ENCODE results near the gene NQO2.

The NQO2 gene

GRCh38 chr6:2990248-2990931, 9.3 kb upstream of the NQO2 start:
- TF ChIP-seq SIN3A (IDR thresholded peaks at IDR 0.05; ENCODE audit: borderline replicate concordance, insufficient read depth, low read length) (no peak), TAF1 (IDR thresholded peaks at IDR 0.05; ENCODE audit: borderline replicate concordance, insufficient read depth, low read length) (no peak), FOXP2 (optimal IDR thresholded peaks at IDR 0.05; ENCODE audit: borderline replicate concordance, extremely low read depth, extremely low read length, insufficient read depth) (no peak), POLR2AphosphoS5 (IDR thresholded peaks at IDR 0.05; ENCODE audit: low read depth, low read length) (no peak)
- TF ChIP-seq, protein P1, sequence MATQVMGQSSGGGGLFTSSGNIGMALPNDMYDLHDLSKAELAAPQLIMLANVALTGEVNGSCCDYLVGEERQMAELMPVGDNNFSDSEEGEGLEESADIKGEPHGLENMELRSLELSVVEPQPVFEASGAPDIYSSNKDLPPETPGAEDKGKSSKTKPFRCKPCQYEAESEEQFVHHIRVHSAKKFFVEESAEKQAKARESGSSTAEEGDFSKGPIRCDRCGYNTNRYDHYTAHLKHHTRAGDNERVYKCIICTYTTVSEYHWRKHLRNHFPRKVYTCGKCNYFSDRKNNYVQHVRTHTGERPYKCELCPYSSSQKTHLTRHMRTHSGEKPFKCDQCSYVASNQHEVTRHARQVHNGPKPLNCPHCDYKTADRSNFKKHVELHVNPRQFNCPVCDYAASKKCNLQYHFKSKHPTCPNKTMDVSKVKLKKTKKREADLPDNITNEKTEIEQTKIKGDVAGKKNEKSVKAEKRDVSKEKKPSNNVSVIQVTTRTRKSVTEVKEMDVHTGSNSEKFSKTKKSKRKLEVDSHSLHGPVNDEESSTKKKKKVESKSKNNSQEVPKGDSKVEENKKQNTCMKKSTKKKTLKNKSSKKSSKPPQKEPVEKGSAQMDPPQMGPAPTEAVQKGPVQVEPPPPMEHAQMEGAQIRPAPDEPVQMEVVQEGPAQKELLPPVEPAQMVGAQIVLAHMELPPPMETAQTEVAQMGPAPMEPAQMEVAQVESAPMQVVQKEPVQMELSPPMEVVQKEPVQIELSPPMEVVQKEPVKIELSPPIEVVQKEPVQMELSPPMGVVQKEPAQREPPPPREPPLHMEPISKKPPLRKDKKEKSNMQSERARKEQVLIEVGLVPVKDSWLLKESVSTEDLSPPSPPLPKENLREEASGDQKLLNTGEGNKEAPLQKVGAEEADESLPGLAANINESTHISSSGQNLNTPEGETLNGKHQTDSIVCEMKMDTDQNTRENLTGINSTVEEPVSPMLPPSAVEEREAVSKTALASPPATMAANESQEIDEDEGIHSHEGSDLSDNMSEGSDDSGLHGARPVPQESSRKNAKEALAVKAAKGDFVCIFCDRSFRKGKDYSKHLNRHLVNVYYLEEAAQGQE (IDR thresholded peaks at IDR 0.05; ENCODE audit: insufficient read depth in 1 of 2, low read depth in 2 of 2, low read length in 2 of 2) = no peak

DNA sequence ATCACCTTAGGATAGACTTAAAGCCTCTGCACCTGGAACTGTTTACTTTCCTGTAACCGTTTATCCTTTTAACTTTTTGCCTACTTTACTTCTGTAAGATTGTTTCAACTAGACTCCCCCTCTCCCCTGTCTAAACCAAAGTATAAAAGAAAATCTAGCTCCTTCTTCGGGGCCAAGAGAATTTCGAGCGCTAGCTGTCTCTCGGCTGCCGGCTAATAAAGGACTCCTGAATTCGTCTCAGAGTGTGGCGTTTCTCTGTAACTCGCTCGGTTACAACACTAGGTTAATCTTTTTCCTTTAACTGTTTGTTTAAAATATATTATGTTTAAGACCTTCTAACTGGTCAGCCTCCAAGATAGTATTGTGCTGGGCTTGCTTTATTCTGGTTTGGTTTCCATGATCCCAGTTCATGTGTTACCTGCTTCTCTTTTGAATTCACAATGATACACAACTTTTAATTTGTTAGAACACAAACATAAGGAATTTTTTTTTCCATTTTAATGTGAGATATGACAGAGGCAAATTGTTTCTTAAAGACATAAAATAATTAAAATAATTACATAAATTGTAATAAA, 8.7 kb upstream of the NQO2 start:
- TF ChIP-seq SIN3A (IDR thresholded peaks at IDR 0.05; ENCODE audit: borderline replicate concordance, insufficient read depth, low read length) (no peak), TAF1 (IDR thresholded peaks at IDR 0.05; ENCODE audit: borderline replicate concordance, insufficient read depth, low read length) (no peak), POLR2AphosphoS5 (IDR thresholded peaks at IDR 0.05; ENCODE audit: low read depth, low read length) (no peak), FOXP2 (optimal IDR thresholded peaks at IDR 0.05; ENCODE audit: borderline replicate concordance, extremely low read depth, extremely low read length, insufficient read depth) (no peak)
- TF ChIP-seq, protein P1 (IDR thresholded peaks at IDR 0.05; ENCODE audit: insufficient read depth in 1 of 2, low read depth in 2 of 2, low read length in 2 of 2) = no peak

DNA sequence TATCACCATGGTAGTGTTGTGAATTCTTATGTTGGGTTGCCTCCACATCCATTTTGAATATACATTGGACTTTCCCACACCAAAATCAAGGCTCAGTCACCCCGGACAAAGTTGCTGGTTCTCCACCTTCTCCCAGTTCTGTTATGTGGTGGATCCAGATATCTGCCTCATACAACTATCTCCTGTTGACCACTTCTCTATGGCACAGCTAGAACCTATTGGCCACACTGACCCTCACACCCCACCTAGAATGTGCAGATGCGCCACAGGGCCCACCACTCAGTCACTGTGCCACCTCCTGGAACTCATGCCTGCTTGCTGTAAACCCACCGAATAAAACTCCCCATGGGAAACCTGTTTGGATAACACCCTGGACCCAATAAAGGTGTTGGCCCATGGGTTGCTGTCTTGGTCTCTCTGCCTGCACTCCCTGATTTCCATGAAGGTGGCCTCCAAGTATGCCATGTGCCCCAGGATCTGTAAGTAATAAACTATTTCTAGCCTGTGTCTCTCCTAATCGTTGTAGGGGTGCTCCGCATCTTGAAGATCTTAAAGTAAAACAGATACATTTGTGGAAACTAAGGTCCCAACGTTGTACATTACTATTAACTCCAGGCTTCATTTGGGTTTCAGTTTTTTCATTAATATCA, 7.2 kb upstream of the NQO2 start:
- no peak for TF ChIP-seq TAF1 (IDR thresholded peaks at IDR 0.05; ENCODE audit: borderline replicate concordance, insufficient read depth, low read length)
- no peak for TF ChIP-seq FOXP2 (optimal IDR thresholded peaks at IDR 0.05; ENCODE audit: borderline replicate concordance, extremely low read depth, extremely low read length, insufficient read depth)
- TF ChIP-seq POLR2AphosphoS5 (IDR thresholded peaks at IDR 0.05; ENCODE audit: low read depth, low read length) = no peak
- TF ChIP-seq SIN3A (IDR thresholded peaks at IDR 0.05; ENCODE audit: borderline replicate concordance, insufficient read depth, low read length) = no peak
- TF ChIP-seq, protein P1 (IDR thresholded peaks at IDR 0.05; ENCODE audit: insufficient read depth in 1 of 2, low read depth in 2 of 2, low read length in 2 of 2) = no peak

- TF ChIP-seq SIN3A (IDR thresholded peaks at IDR 0.05; ENCODE audit: borderline replicate concordance, insufficient read depth, low read length) = no peak
- TF ChIP-seq FOXP2 (optimal IDR thresholded peaks at IDR 0.05; ENCODE audit: borderline replicate concordance, extremely low read depth, extremely low read length, insufficient read depth) = no peak
- TF ChIP-seq, protein P1 (IDR thresholded peaks at IDR 0.05; ENCODE audit: insufficient read depth in 1 of 2, low read depth in 2 of 2, low read length in 2 of 2) = no peak
- no peak for TF ChIP-seq TAF1 (IDR thresholded peaks at IDR 0.05; ENCODE audit: borderline replicate concordance, insufficient read depth, low read length)
- TF ChIP-seq POLR2AphosphoS5 (IDR thresholded peaks at IDR 0.05; ENCODE audit: low read depth, low read length) = no peak
Observed at GRCh38 chr6:2993755-2994317, 5.9 kb upstream of the NQO2 start.

Data from PFSK-1 (cell line).